Stimulated activated CD4-positive, alpha-beta T cell treated with anti-CD3 and anti-CD28 coated beads, TNF-alpha, amount 100 ng/mL, for 24 hours (primary cell): ENCODE measurements around the gene GYG1.

Source experiments
- DNase-seq, 3 experiments: peaks; one replicate each; pipeline ENCODE4 v3.0.0-alpha.2; 2020; ENCODE audit warnings: low read depth in 3 of 3

The GYG1 gene

GRCh38 chr3:149016669-149017541, 25.6 kb downstream of the GYG1 start:
- no peak for DNase-seq

- DNase-seq = no peak
Observed at GRCh38 chr3:149018247-149018646, 26.9 kb downstream of the GYG1 start.

GRCh38 chr3:149019580-149019979, 28.2 kb downstream of the GYG1 start:
- DNase-seq = no peak

GRCh38 chr3:149020196-149020838, 29.0 kb downstream of the GYG1 start:
- no peak for DNase-seq

GRCh38 chr3:149020839-149021252, 29.5 kb downstream of the GYG1 start:
- DNase-seq = peak in 1 of 3 experiments; percentile 16

- DNase-seq = no peak
Observed at GRCh38 chr3:149021830-149022229, 30.5 kb downstream of the GYG1 start.

- no peak for DNase-seq
Observed at GRCh38 chr3:149023951-149024350, 32.6 kb downstream of the GYG1 start.

GRCh38 chr3:149026718-149027117, 35.4 kb downstream of the GYG1 start:
- no peak for DNase-seq

- DNase-seq = no peak
Observed at GRCh38 chr3:149031096-149031495, 39.8 kb downstream of the GYG1 start.

GRCh38 chr3:149037684-149038083, 46.3 kb downstream of the GYG1 start:
- DNase-seq = no peak

GRCh38 chr3:149038322-149038721, 47.0 kb downstream of the GYG1 start:
- DNase-seq = no peak

- DNase-seq = no peak
Observed at GRCh38 chr3:149042789-149043386, 51.5 kb downstream of the GYG1 start.

- no peak for DNase-seq
Observed at GRCh38 chr3:149044339-149045083, 53.2 kb downstream of the GYG1 start.

GRCh38 chr3:149055575-149055974, 64.2 kb downstream of the GYG1 start:
- DNase-seq = no peak

- DNase-seq = no peak
Observed at GRCh38 chr3:149058198-149058597, 66.9 kb downstream of the GYG1 start.

- no peak for DNase-seq
Observed at GRCh38 chr3:149058602-149059001, 67.3 kb downstream of the GYG1 start.

- DNase-seq = no peak
Observed at GRCh38 chr3:149061776-149062175, 70.4 kb downstream of the GYG1 start.

- no peak for DNase-seq
Observed at GRCh38 chr3:149067883-149068282, 76.5 kb downstream of the GYG1 start.
